Lower leg skin (tissue), 4 donors: ENCODE measurements around the gene TBC1D9. TPM values are rescaled to one million over a fixed set of nuclear protein-coding genes. Genes with fewer than 3 reads are reported as not detected.

Experiments
- DNase-seq, 2 donors: peaks; one replicate each; pipeline ENCODE4 v3.0.0-alpha.2; 2019; ENCODE audit warnings: low spot score in 2 of 2
- H3K4me3 ChIP-seq: fragments of 200-600 bp; sonication (generic); 2 replicates; pipeline ENCODE4 v1.5.1; 2017; ENCODE audit warnings: mild to moderate bottlenecking, low read depth; ENCODE audit not compliant: poor library complexity, severe bottlenecking
- POLR2A ChIP-seq, 2 donors: fragments of 450-650 bp; IDR thresholded peaks; one replicate each; pipeline ENCODE4 v1.6.1; 2016 to 2017; ENCODE audit warnings: antibody characterized with exemption in 2 of 2, mild to moderate bottlenecking in 1 of 2, moderate library complexity in 1 of 2
- WGBS, 2 donors: methylation state at CpG; one replicate each; pipeline ENCODE4 v1.1.5; 2018; 5-methylcytosine and 5-hydroxymethylcytosine counted together
- intact Hi-C: fragments of 100-400 bp; cut with DNase I; formaldehyde crosslinking; loops from one replicate; pipeline ENCODE4 v1.15.0; 2023; ENCODE audit warnings: low total_unique reads
- total RNA-seq, 4 donors: library from RNA; depleted of rRNA; stranded (reverse); fragments of >200 nt; gene quantifications; one replicate each; pipeline ENCODE4 v1.1.0, GENCODE V29; 2016
- TF ChIP-seq, protein P1 (sequence below), 3 donors: fragments of 450-650 bp; IDR thresholded peaks; one replicate each; pipeline ENCODE4 v1.5.1; 2016; ENCODE audit warnings: antibody characterized with exemption in 3 of 3, mild to moderate bottlenecking in 3 of 3, moderate library complexity in 2 of 3

The TBC1D9 gene
- total RNA-seq, 4 donors from 2014 or later: 5.7 to 13.0 (median 7.3) TPM

DNA sequence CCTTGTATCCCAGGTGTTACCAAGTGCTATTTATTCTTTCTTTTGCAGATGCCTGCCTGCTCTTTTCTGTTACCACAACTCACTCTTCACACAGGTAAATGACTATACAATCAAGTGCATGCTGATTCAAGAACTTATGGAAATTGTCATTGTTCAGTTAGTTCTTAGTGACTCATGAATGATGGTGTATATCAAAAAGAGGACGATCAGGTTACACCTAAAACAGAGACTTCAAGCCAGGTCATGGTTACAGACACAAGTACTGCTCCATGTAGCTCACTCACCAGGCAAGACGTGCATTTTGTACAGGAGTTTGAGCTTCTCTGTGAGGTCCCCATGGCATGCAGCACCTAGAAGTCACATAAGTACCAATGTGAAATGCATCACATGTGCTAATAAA lies 128.2 kb downstream of the TBC1D9 start:
- DNase-seq: no peak
- intact Hi-C loops: no loop called here
- no peak for TF ChIP-seq POLR2A (IDR thresholded peaks at IDR 0.05)
- TF ChIP-seq, protein P1, sequence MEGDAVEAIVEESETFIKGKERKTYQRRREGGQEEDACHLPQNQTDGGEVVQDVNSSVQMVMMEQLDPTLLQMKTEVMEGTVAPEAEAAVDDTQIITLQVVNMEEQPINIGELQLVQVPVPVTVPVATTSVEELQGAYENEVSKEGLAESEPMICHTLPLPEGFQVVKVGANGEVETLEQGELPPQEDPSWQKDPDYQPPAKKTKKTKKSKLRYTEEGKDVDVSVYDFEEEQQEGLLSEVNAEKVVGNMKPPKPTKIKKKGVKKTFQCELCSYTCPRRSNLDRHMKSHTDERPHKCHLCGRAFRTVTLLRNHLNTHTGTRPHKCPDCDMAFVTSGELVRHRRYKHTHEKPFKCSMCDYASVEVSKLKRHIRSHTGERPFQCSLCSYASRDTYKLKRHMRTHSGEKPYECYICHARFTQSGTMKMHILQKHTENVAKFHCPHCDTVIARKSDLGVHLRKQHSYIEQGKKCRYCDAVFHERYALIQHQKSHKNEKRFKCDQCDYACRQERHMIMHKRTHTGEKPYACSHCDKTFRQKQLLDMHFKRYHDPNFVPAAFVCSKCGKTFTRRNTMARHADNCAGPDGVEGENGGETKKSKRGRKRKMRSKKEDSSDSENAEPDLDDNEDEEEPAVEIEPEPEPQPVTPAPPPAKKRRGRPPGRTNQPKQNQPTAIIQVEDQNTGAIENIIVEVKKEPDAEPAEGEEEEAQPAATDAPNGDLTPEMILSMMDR (IDR thresholded peaks at IDR 0.05): no peak
- WGBS, 2 donors: 57 to 72% methylated on average over 2 of the region's 2 CpGs
- H3K4me3 ChIP-seq: no peak overlapping the region

DNA sequence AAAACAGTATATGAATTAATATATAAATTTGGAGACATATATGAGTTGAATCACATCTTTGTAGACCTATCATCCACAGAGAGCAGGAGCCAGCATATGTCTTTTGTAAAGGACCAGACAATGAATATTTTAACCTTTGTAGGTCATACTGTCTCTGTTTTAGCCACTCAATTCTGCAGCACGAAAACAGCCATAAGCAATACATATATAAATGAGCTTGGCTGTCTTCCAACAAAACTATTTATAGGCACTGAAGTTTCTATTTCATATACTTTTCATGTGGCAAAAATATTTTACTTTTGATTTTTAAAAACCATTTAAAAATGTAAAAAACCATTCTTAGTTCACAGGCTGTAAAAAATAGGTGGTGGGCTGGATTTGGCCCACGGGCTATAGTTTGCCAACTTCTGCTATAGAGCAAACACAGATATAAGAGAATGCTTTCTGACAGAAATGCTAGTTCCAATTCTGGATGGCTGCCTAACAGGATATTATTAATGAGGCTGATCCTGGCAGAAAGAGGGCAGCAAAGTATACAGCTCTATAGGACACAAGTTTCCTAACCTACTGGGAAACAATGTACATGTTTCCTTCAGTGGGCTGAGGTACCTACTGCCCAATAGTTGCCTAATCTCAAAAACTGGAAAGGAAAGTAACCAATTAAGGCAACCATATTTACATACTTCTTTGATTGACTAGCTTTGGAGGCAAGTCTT lies 129.4 kb downstream of the TBC1D9 start:
- intact Hi-C loops: no loop called here
- 44 to 58% methylated on average over 2 of the region's 2 CpGs for WGBS, 2 donors
- TF ChIP-seq, protein P1 (IDR thresholded peaks at IDR 0.05): no peak
- no peak for TF ChIP-seq POLR2A (IDR thresholded peaks at IDR 0.05)
- no peak for DNase-seq
- no peak overlapping the region for H3K4me3 ChIP-seq

DNA sequence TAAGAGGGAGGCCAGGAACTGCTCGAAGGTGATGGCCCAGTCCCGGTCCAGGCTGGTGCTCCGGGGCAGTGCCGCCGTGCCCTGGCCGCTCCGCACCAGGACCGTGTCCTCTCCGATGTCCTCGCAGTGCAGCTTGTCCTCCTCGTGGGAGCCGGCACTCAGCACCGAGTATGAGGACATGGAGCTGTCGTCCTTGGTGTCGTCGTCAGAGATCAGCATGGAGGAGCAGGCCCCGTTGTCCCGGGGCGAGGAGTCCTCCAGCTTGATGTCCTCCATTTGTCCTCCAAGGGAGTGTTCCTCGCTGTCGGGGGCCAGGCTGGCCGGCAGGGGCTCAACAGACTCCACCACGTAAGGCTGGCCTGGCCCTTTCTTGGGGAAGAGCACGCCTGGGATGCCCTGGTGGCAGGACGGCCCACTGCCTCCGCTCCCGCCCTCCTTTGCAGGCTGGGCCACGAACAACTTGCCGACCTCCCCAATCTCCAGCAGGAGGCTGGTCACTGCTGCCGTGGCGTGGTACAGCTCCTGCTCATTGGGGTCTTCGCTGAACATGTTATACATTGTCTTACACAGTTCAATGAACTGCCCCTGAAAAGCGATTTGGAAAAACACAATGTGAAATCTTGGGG lies 133.7 kb downstream of the TBC1D9 start:
- no peak overlapping the region for H3K4me3 ChIP-seq
- intact Hi-C loops: no loop called here
- TF ChIP-seq, protein P1 (IDR thresholded peaks at IDR 0.05): no peak
- no peak for TF ChIP-seq POLR2A (IDR thresholded peaks at IDR 0.05)
- no peak for DNase-seq
- 90 to 93% methylated on average over 31 to 33 of the region's 33 CpGs for WGBS, 2 donors

DNA sequence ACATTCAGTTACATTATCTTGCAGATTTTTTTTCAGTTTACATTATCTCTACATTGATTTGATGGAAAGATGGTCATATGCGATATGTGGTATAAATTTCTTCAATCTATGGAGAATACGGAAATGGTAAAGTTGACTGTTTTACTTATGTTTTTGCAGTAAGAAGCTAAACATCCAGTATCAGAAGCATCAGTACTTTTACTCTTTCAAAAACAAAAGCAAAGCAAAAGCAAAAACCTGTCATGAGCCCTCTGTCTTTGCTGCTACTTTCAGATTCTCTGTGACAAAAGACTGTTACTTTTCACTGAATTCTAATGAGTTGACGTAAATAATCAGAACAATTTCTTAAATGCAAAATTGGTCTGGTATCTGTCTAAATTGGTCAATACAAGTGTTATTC lies 135.0 kb downstream of the TBC1D9 start:
- no peak for TF ChIP-seq POLR2A (IDR thresholded peaks at IDR 0.05)
- TF ChIP-seq, protein P1 (IDR thresholded peaks at IDR 0.05): no peak
- 93 to 96% methylated on average over 3 of the region's 3 CpGs for WGBS, 2 donors
- no peak for DNase-seq
- H3K4me3 ChIP-seq: no peak overlapping the region
- intact Hi-C loops: no loop called here

DNA sequence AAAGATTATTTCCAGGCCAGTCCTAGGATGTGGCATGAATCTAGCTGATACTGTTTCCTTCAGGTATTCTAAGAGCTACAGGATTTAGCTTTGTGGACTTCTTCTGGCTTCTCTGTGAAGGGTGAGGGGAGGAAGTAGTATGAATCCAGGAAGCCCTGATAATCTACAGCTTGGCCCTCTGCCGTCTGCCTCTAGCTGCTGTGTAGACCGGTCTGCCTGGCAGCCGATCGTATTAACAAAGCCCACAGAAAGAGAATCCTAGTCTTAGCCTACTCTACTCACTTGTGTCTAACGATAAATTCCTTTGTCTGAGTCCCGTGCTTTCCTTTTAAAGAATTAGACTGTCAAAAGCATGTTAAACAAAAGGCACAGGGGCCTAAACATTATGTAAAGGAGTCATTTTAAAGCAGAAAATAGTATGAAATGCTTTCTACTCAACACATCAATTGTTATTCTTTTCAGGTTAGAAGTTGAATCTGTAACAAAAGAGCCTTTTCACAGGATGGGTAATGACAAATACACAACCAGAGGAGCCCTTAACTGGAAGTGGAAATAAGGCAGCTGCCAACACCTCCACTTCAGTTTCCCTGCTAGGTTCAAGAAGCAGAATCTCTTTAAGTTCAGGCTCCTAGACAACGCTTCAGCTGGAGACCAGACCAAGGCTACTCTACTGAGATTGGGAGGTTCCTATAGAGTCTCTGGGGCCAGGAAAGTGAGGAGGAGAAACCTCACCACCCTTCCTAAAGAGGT lies 138.5 kb downstream of the TBC1D9 start:
- no peak for TF ChIP-seq POLR2A (IDR thresholded peaks at IDR 0.05)
- TF ChIP-seq, protein P1 (IDR thresholded peaks at IDR 0.05): no peak
- H3K4me3 ChIP-seq: no peak overlapping the region
- no peak for DNase-seq
- intact Hi-C loops: no loop called here
- 81 to 84% methylated on average over 7 of the region's 7 CpGs for WGBS, 2 donors
